ENCODE data around the gene ATG7. TPM values are rescaled to one million over a fixed set of nuclear protein-coding genes. Genes with fewer than 3 reads are reported as not detected.

The ATG7 gene
- polyA plus RNA-seq, 1 donor (not counting 4 experiments of a cell fraction or from before 2014, with no cell fraction given) = 27.9 TPM

- TF ChIP-seq EZH2 (IDR thresholded peaks at IDR 0.05; ENCODE audit: low read length) (no peak), CTCF (optimal IDR thresholded peaks at IDR 0.05 in 1 of 3, IDR thresholded peaks at IDR 0.05 in 1 of 3, conservative IDR thresholded peaks at IDR 0.05 in 1 of 3; ENCODE audit: extremely low read depth in 1 of 3, insufficient read depth in 2 of 3, low read length in 3 of 3) (no peak)
- H4K20me1 ChIP-seq (ENCODE audit: control insufficient read depth, extremely low read depth, insufficient read depth, low read length) = no peaks in the 10 kb centered on the region
- no peak overlapping the region for H2AFZ ChIP-seq (ENCODE audit: control insufficient read depth, low read length)
- peaks cover 0 to 2% of the 10 kb centered on the region in 2 experiments for H3K36me3 ChIP-seq (ENCODE audit: control insufficient read depth in 2 of 2, extremely low read depth in 1 of 2, insufficient read depth in 2 of 2, low read length in 2 of 2)
- no peak overlapping the region for H3K4me3 ChIP-seq (ENCODE audit: control insufficient read depth in 2 of 3, extremely low read depth in 1 of 3, insufficient read depth in 2 of 3, low read depth in 1 of 3, low read length in 3 of 3)
- dilution Hi-C loops (cut with MboI; ENCODE audit: extremely low pct_ligation_motif_present, low sequenced_read_pairs) = no loop called here
- H3K4me2 ChIP-seq (ENCODE audit: control insufficient read depth, extremely low read depth, insufficient read depth, low read depth, low read length) = no peak overlapping the region
- no peaks in the 10 kb centered on the region for H3K9me3 ChIP-seq (ENCODE audit: control insufficient read depth, low read depth, low read length)
- peaks cover 11% of the 10 kb centered on the region for H3K4me1 ChIP-seq (ENCODE audit: control insufficient read depth, extremely low read depth, insufficient read depth, low read length)
- H3K27me3 ChIP-seq (ENCODE audit: control insufficient read depth, extremely low read depth, insufficient read depth, low read length) = no peaks in the 10 kb centered on the region
- H3K9ac ChIP-seq (ENCODE audit: control insufficient read depth, extremely low read depth, insufficient read depth, low read length) = no peak overlapping the region
- H3K79me2 ChIP-seq (ENCODE audit: control insufficient read depth, insufficient read depth, low read length) = no peaks in the 10 kb centered on the region
- FAIRE-seq = no peak
- H3K27ac ChIP-seq (ENCODE audit: control insufficient read depth, insufficient read depth, low read length) = no peak overlapping the region
- no peak for DNase-seq (ENCODE audit: low read depth, low spot score)
- H3K9me1 ChIP-seq (ENCODE audit: control insufficient read depth, extremely low read depth, insufficient read depth, low read length) = no peaks in the 10 kb centered on the region
Measured at GRCh38 chr3:11331101-11331500, 58.9 kb downstream of the ATG7 start.

DNA sequence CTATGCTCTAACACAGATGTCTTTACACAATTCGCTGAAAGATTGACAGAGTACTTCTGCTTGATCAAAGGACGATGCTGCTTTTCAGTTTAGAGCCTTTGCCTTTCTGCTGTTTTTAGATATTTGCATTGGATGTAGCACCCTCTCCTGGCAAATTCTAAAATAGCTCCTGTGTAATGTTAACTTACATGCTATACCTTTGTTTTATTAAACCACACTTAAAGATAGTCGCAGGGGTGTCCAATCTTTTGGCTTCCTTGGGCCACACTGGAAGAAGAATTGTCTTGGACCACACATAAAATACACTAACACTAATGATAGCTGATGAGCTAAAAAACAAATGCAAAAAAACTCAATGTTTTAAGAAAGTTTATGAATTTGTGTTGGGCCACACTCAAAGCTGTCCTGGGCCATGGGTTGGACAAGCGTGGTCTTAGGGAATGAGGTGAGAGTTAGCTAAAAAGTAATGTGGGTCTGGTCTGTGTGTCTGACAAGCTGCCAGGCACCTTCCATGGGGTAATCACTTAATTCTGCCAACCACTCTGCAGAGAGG lies 62.9 kb downstream of the ATG7 start:
- Histone ChIP-seq H4K20me1 (ENCODE audit: control insufficient read depth, extremely low read depth, insufficient read depth, low read length) (no peaks in the 10 kb centered on the region), H3K4me1 (ENCODE audit: control insufficient read depth, extremely low read depth, insufficient read depth, low read length) (peaks cover 11% of the 10 kb centered on the region), H3K79me2 (ENCODE audit: control insufficient read depth, insufficient read depth, low read length) (no peaks in the 10 kb centered on the region), H3K36me3 (ENCODE audit: control insufficient read depth in 2 of 2, extremely low read depth in 1 of 2, insufficient read depth in 2 of 2, low read length in 2 of 2) (peaks cover 0 to 2% of the 10 kb centered on the region in 2 experiments), H3K9me1 (ENCODE audit: control insufficient read depth, extremely low read depth, insufficient read depth, low read length) (no peaks in the 10 kb centered on the region), H3K9me3 (ENCODE audit: control insufficient read depth, low read depth, low read length) (no peaks in the 10 kb centered on the region), H3K27me3 (ENCODE audit: control insufficient read depth, extremely low read depth, insufficient read depth, low read length) (no peaks in the 10 kb centered on the region), H2AFZ (ENCODE audit: control insufficient read depth, low read length) (no peak overlapping the region), H3K4me2 (ENCODE audit: control insufficient read depth, extremely low read depth, insufficient read depth, low read depth, low read length) (no peak overlapping the region), H3K9ac (ENCODE audit: control insufficient read depth, extremely low read depth, insufficient read depth, low read length) (no peak overlapping the region), H3K4me3 (ENCODE audit: control insufficient read depth in 2 of 3, extremely low read depth in 1 of 3, insufficient read depth in 2 of 3, low read depth in 1 of 3, low read length in 3 of 3) (no peak overlapping the region), H3K27ac (ENCODE audit: control insufficient read depth, insufficient read depth, low read length) (no peak overlapping the region)
- no peak for TF ChIP-seq EZH2 (IDR thresholded peaks at IDR 0.05; ENCODE audit: low read length)
- peak in 2 of 3 experiments; percentile 46 to 63 for TF ChIP-seq CTCF (optimal IDR thresholded peaks at IDR 0.05 in 1 of 3, IDR thresholded peaks at IDR 0.05 in 1 of 3, conservative IDR thresholded peaks at IDR 0.05 in 1 of 3; ENCODE audit: extremely low read depth in 1 of 3, insufficient read depth in 2 of 3, low read length in 3 of 3)
- peak; percentile 7 for DNase-seq (ENCODE audit: low read depth, low spot score)
- peak; percentile 62 for FAIRE-seq
- dilution Hi-C loops (cut with MboI; ENCODE audit: extremely low pct_ligation_motif_present, low sequenced_read_pairs) = no loop called here

All from keratinocyte (primary cell).